ENCODE data around the gene DDX25.

DNA sequence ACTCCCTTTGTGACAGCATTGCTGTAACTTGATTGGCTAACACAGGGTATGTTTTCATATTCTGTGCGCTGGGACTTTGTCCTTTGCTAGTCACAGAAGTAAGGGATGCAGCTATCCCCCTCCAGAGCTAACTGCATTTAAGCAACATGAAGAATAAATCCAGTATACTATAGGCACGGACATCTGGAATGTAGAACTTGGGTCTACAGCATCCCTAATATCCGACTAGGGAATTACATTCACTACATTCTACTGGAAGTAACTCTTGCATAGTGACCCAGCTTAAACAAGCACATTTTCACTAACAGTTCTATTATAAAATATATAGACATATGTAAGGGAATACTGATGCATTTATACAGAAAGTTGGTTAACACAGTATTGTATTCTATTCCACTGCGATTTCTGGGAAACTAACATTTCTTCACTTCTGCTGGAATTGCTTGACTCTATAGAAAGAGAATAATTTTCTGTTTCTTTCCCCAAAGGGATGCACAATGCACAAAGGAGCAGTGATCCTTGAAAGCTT, 54.6 kb downstream of the DDX25 start:
- TF ChIP-seq, protein P1, sequence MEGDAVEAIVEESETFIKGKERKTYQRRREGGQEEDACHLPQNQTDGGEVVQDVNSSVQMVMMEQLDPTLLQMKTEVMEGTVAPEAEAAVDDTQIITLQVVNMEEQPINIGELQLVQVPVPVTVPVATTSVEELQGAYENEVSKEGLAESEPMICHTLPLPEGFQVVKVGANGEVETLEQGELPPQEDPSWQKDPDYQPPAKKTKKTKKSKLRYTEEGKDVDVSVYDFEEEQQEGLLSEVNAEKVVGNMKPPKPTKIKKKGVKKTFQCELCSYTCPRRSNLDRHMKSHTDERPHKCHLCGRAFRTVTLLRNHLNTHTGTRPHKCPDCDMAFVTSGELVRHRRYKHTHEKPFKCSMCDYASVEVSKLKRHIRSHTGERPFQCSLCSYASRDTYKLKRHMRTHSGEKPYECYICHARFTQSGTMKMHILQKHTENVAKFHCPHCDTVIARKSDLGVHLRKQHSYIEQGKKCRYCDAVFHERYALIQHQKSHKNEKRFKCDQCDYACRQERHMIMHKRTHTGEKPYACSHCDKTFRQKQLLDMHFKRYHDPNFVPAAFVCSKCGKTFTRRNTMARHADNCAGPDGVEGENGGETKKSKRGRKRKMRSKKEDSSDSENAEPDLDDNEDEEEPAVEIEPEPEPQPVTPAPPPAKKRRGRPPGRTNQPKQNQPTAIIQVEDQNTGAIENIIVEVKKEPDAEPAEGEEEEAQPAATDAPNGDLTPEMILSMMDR (conservative IDR thresholded peaks at IDR 0.05) = no peak
- TF ChIP-seq EZH2 (IDR thresholded peaks at IDR 0.05; ENCODE audit: low read depth) = no peak

Measured in PC-9 (cell line).